GM12874 (cell line): Measurements from ENCODE around the gene CYRIA.

Experiments used
- TF ChIP-seq, protein P1 (sequence below): IDR thresholded peaks from 2 replicates; pipeline ENCODE4 v1.5.1; 2011; ENCODE audit warnings: low read depth, mild to moderate bottlenecking, control low read depth, low read length, moderate library complexity; ENCODE audit not compliant: insufficient read depth

Gene CYRIA

GRCh38 chr2:16671760-16672159 lies 6.1 kb upstream of the CYRIA start:
- TF ChIP-seq, protein P1, sequence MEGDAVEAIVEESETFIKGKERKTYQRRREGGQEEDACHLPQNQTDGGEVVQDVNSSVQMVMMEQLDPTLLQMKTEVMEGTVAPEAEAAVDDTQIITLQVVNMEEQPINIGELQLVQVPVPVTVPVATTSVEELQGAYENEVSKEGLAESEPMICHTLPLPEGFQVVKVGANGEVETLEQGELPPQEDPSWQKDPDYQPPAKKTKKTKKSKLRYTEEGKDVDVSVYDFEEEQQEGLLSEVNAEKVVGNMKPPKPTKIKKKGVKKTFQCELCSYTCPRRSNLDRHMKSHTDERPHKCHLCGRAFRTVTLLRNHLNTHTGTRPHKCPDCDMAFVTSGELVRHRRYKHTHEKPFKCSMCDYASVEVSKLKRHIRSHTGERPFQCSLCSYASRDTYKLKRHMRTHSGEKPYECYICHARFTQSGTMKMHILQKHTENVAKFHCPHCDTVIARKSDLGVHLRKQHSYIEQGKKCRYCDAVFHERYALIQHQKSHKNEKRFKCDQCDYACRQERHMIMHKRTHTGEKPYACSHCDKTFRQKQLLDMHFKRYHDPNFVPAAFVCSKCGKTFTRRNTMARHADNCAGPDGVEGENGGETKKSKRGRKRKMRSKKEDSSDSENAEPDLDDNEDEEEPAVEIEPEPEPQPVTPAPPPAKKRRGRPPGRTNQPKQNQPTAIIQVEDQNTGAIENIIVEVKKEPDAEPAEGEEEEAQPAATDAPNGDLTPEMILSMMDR, result no peak

GRCh38 chr2:16669388-16669787 lies 3.8 kb upstream of the CYRIA start:
- TF ChIP-seq, protein P1, result no peak

DNA sequence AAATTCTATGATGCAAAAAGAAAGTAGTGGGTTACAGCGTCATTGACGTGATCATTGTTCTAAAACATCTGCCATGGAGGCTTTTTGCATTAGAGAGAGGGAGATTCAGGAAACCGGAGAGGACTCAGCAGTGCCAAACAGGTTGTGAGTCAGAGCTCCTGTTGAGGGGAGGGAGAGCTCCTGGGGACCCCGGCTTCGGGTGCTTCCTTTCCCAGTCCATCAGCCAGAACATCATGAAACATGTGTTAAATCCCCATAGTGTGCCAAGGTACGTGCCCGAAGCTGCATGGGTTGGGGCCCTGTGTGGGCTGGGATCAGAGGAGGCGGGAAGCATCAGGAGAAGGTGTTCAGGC lies 791 bp upstream of the CYRIA start:
- TF ChIP-seq, protein P1, result no peak

- TF ChIP-seq, protein P1, result no peak
These were observed 556 bp downstream of the CYRIA start for GRCh38 chr2:16664809-16665747.

- TF ChIP-seq, protein P1, result no peak
These were observed 1.4 kb downstream of the CYRIA start for GRCh38 chr2:16664052-16664731.

DNA sequence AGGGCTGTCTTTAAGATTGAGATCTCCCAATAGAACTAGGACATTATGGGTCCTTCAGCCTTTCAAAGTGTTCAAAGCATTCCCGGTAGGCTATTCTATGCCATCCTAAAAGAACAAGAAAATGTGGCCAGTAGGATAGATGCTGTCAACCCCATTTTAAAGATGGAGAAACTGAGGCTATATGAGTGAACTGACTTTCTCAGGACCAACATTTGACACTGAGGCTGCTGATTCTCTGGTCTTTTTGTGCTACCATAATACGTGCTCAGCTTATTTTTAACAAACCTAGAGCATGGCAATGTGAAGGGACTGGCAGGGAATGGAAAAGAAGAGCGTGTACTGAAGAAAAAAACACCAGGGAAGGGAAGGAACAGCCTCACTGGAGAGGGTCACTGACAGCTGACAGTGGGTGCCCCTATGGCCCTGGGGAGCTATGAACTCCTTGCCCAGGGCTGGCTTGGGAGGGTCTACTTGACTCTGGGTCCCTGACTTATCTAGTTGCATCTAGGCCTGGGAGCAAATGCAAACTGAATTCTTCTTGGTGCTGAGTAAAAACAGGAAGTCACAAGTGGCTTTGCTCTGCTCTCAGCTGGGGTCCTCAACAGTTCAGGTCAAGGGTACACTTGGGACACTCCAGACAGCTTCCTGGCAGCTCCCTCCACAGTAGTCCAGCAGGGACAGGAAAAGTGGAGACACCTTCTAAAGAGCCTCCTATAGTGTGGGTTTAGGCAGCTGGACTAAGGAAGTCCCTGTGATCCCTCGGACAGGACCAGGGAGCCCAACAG lies 2.3 kb downstream of the CYRIA start:
- TF ChIP-seq, protein P1, result no peak
